SU-DHL-6 (cell line): ENCODE results near the gene LAMB4.

Experiments used
- EZH2phosphoT487 ChIP-seq: fragments of 200-600 bp; sonication (generic), shearing (Covaris generic); conservative IDR thresholded peaks from 2 replicates; pipeline ENCODE4 v1.6.1; 2018; ENCODE audit warnings: mild to moderate bottlenecking, antibody characterized with exemption, low read length, moderate library complexity, mixed read lengths
- TF ChIP-seq, protein P1 (sequence below): fragments of 200-600 bp; sonication (generic); IDR thresholded peaks from one replicate; pipeline ENCODE4 v1.5.1; 2017; ENCODE audit warnings: antibody characterized with exemption, mild to moderate bottlenecking, low read length, moderate library complexity; ENCODE audit not compliant: insufficient read depth, poor library complexity, severe bottlenecking

- TF ChIP-seq, protein P1, sequence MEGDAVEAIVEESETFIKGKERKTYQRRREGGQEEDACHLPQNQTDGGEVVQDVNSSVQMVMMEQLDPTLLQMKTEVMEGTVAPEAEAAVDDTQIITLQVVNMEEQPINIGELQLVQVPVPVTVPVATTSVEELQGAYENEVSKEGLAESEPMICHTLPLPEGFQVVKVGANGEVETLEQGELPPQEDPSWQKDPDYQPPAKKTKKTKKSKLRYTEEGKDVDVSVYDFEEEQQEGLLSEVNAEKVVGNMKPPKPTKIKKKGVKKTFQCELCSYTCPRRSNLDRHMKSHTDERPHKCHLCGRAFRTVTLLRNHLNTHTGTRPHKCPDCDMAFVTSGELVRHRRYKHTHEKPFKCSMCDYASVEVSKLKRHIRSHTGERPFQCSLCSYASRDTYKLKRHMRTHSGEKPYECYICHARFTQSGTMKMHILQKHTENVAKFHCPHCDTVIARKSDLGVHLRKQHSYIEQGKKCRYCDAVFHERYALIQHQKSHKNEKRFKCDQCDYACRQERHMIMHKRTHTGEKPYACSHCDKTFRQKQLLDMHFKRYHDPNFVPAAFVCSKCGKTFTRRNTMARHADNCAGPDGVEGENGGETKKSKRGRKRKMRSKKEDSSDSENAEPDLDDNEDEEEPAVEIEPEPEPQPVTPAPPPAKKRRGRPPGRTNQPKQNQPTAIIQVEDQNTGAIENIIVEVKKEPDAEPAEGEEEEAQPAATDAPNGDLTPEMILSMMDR, result no peak
- TF ChIP-seq EZH2phosphoT487, result no peak
Observed at GRCh38 chr7:107995184-107996071, 134.7 kb downstream of the LAMB4 start.
